HG03342 (cell line): ENCODE measurements around the gene CCDC27.

Source experiments
- ATAC-seq: cut with Tn5 transposase; IDR thresholded peaks from one replicate; pipeline ENCODE4 v1.9.1; 2021; ENCODE audit warnings: mild to moderate bottlenecking, moderate library complexity; ENCODE audit not compliant: unreplicated experiment

CCDC27 gene

GRCh38 chr1:3774276-3774945 is 22.2 kb downstream of the CCDC27 start:
- no peak for ATAC-seq

GRCh38 chr1:3774946-3775489 is 22.8 kb downstream of the CCDC27 start:
- ATAC-seq: no peak

GRCh38 chr1:3775490-3776230 is 23.4 kb downstream of the CCDC27 start:
- ATAC-seq: no peak

GRCh38 chr1:3776231-3776961 is 24.1 kb downstream of the CCDC27 start:
- no peak for ATAC-seq

- ATAC-seq: no peak
Measured at GRCh38 chr1:3777078-3777547, 24.9 kb downstream of the CCDC27 start.

- ATAC-seq: no peak
Measured at GRCh38 chr1:3777647-3778589, 25.7 kb downstream of the CCDC27 start.

GRCh38 chr1:3778590-3779264 is 26.5 kb downstream of the CCDC27 start:
- ATAC-seq: no peak

- ATAC-seq: no peak
Measured at GRCh38 chr1:3779265-3779911, 27.1 kb downstream of the CCDC27 start.

- no peak for ATAC-seq
Measured at GRCh38 chr1:3779912-3780416, 27.7 kb downstream of the CCDC27 start.

- no peak for ATAC-seq
Measured at GRCh38 chr1:3780901-3781300, 28.7 kb downstream of the CCDC27 start.

GRCh38 chr1:3783651-3784474 is 31.6 kb downstream of the CCDC27 start:
- no peak for ATAC-seq

- ATAC-seq: no peak
Measured at GRCh38 chr1:3785045-3785444, 32.8 kb downstream of the CCDC27 start.

GRCh38 chr1:3785456-3786157 is 33.4 kb downstream of the CCDC27 start:
- ATAC-seq: no peak

- ATAC-seq: no peak
Measured at GRCh38 chr1:3786468-3787348, 34.5 kb downstream of the CCDC27 start.

GRCh38 chr1:3787349-3787715 is 35.1 kb downstream of the CCDC27 start:
- no peak for ATAC-seq

- ATAC-seq: no peak
Measured at GRCh38 chr1:3787745-3788605, 35.7 kb downstream of the CCDC27 start.
